OCI-LY7 (cell line): ENCODE results near the gene WWOX. TPM values are rescaled to one million over a fixed set of nuclear protein-coding genes. Genes with fewer than 3 reads are reported as not detected.

ENCODE experiments used
- BruUV-seq: library from RNA; stranded (reverse); fragments of 400-500 nt; replicated peaks from 2 replicates; lab custom pipeline; 2021; lab: Mats Ljungman, UMichigan
- CTCF ChIA-PET: fragments of 300-600 bp; sonication (Branson Sonifier 250); formaldehyde crosslinking; loops from one replicate; lab custom pipeline; 2022; ENCODE audit warnings: antibody characterized with exemption; ENCODE audit not compliant: unreplicated experiment; lab: Charles Lee
- POLR2A ChIA-PET: fragments of 300-600 bp; sonication (Branson Sonifier 250); formaldehyde crosslinking; loops from one replicate; lab custom pipeline; 2022; ENCODE audit warnings: antibody characterized with exemption; lab: Charles Lee
- DNase-seq: peaks from one replicate; pipeline ENCODE4 v3.0.0-alpha.2; 2015; ENCODE audit warnings: low spot score
- H2AFZ ChIP-seq: fragments of 200-600 bp; sonication (generic), shearing (Covaris generic); 2 replicates; pipeline ENCODE4 v1.6.1; 2014; ENCODE audit warnings: mild to moderate bottlenecking, antibody characterized with exemption, low read length, moderate library complexity
- H3K27ac ChIP-seq: fragments of 200-600 bp; sonication (generic); 2 replicates; pipeline ENCODE4 v1.5.1; 2014; ENCODE audit warnings: mixed run types, low read depth, mild to moderate bottlenecking, moderate library complexity, low read length, inconsistent platforms; ENCODE audit not compliant: poor library complexity, severe bottlenecking
- H3K36me3 ChIP-seq: fragments of 200-600 bp; sonication (generic); 2 replicates; pipeline ENCODE4 v1.6.1; 2014; ENCODE audit warnings: mild to moderate bottlenecking, antibody characterized with exemption, low read length, moderate library complexity, mixed read lengths; ENCODE audit not compliant: insufficient read depth
- H3K4me1 ChIP-seq: fragments of 200-600 bp; sonication (generic); 2 replicates; pipeline ENCODE4 v1.5.1; 2014; ENCODE audit warnings: mild to moderate bottlenecking, low read length; ENCODE audit not compliant: insufficient read depth, poor library complexity, severe bottlenecking
- H3K4me2 ChIP-seq: fragments of 200-600 bp; sonication (generic); 2 replicates; pipeline ENCODE4 v1.6.1; 2014; ENCODE audit warnings: mild to moderate bottlenecking, low read length
- H3K4me3 ChIP-seq: fragments of 200-600 bp; sonication (generic); 2 replicates; pipeline ENCODE4 v1.5.1; 2014; ENCODE audit warnings: mild to moderate bottlenecking, low read depth, low read length; ENCODE audit not compliant: poor library complexity, severe bottlenecking
- H3K79me2 ChIP-seq: fragments of 200-600 bp; sonication (generic); 2 replicates; pipeline ENCODE4 v1.6.1; 2016; ENCODE audit warnings: low read depth, mild to moderate bottlenecking, low read length, moderate library complexity, mixed read lengths; ENCODE audit not compliant: insufficient read depth
- H3K9me2 ChIP-seq: fragments of 200-600 bp; sonication (generic); 2 replicates; pipeline ENCODE4 v1.6.1; 2016; ENCODE audit warnings: mild to moderate bottlenecking, low read length, mixed read lengths; ENCODE audit not compliant: insufficient read depth
- H3K9me3 ChIP-seq: fragments of 200-600 bp; sonication (generic); 2 replicates; pipeline ENCODE4 v1.6.1; 2014; ENCODE audit warnings: mild to moderate bottlenecking, mixed run types, low read length, mixed read lengths
- H4K20me1 ChIP-seq: fragments of 200-600 bp; sonication (generic); 2 replicates; pipeline ENCODE4 v1.6.1; 2014; ENCODE audit warnings: mild to moderate bottlenecking, antibody characterized with exemption, low read length, moderate library complexity, mixed read lengths; ENCODE audit not compliant: insufficient read depth
- CTCF ChIP-seq: fragments of 200-600 bp; sonication (generic); conservative IDR thresholded peaks from 2 replicates; pipeline ENCODE4 v1.5.1; 2014; ENCODE audit warnings: mild to moderate bottlenecking, antibody characterized with exemption, low read length, moderate library complexity, mixed read lengths
- EZH2phosphoT487 ChIP-seq: fragments of 200-600 bp; sonication (generic); IDR thresholded peaks from 2 replicates; pipeline ENCODE4 v1.6.1; 2018; ENCODE audit warnings: low read depth, borderline replicate concordance, mild to moderate bottlenecking, mixed run types, antibody characterized with exemption, low read length, moderate library complexity, mixed read lengths
- intact Hi-C: fragments of 100-400 bp; cut with micrococcal nuclease; formaldehyde crosslinking; loops from one replicate; pipeline ENCODE4 v1.10.0; 2022; ENCODE audit not compliant: unreplicated experiment
- total RNA-seq, 2 experiments: library from RNA; depleted of rRNA in 1 of 2; stranded (reverse); fragments of >200 nt in 1 of 2; shearing (Covaris generic) in 1 of 2; gene quantifications; 2 replicates each; pipeline ENCODE4 v1.2.3, GENCODE V29; 2014 to 2022

Gene WWOX
- total RNA-seq, 2 experiments from 2014 or later: 40.2 to 47.6 TPM

GRCh38 chr16:78130950-78131349 is 31.5 kb downstream of the WWOX start:
- no TSS peak for BruUV-seq
- TF ChIP-seq CTCF (no peak), EZH2phosphoT487 (no peak)
- H3K36me3 ChIP-seq: no peaks in the 10 kb centered on the region; the same call in 1 of the 2 replicates
- no peak overlapping the region for H3K4me2 ChIP-seq
- intact Hi-C loops: no loop called here
- H3K4me1 ChIP-seq: no peaks in the 10 kb centered on the region
- ChIA-PET CTCF (interaction anchor here (1.0 kb wide), 1 partner anchor 12 kb away, joined by 3 read pairs; no protein-coding TSS in a partner anchor), POLR2A (no interaction called here)
- no peaks in the 10 kb centered on the region for H3K9me3 ChIP-seq
- no peak for DNase-seq
- no peak overlapping the region for H3K4me3 ChIP-seq
- no peak overlapping the region for H3K27ac ChIP-seq
- H4K20me1 ChIP-seq: no peaks in the 10 kb centered on the region
- no peak overlapping the region for H2AFZ ChIP-seq
- no peaks in the 10 kb centered on the region for H3K79me2 ChIP-seq
- no peaks in the 10 kb centered on the region for H3K9me2 ChIP-seq

- Histone ChIP-seq H3K4me2 (no peak overlapping the region), H4K20me1 (no peaks in the 10 kb centered on the region), H3K9me2 (no peaks in the 10 kb centered on the region), H3K27ac (no peak overlapping the region), H3K4me1 (peaks cover 16% of the 10 kb centered on the region), H3K79me2 (no peaks in the 10 kb centered on the region), H2AFZ (no peak overlapping the region), H3K9me3 (no peaks in the 10 kb centered on the region), H3K36me3 (no peaks in the 10 kb centered on the region; the same call in 1 of the 2 replicates), H3K4me3 (no peak overlapping the region)
- ChIA-PET POLR2A (interaction anchor here (0.6 to 0.7 kb wide), 2 partner anchors 10 to 1063 kb away, joined by 5 to 6 read pairs; no protein-coding TSS in a partner anchor), CTCF (no interaction called here)
- no TSS peak for BruUV-seq
- intact Hi-C loops: no loop called here
- no peak for TF ChIP-seq CTCF
- TF ChIP-seq EZH2phosphoT487: no peak
- no peak for DNase-seq
Observed at GRCh38 chr16:78133919-78134318, 34.5 kb downstream of the WWOX start.

GRCh38 chr16:78134944-78135619 is 35.6 kb downstream of the WWOX start:
- Histone ChIP-seq H3K4me1 (peaks cover 16% of the 10 kb centered on the region), H3K9me3 (no peaks in the 10 kb centered on the region), H3K79me2 (no peaks in the 10 kb centered on the region), H3K36me3 (no peaks in the 10 kb centered on the region; the same call in 1 of the 2 replicates), H4K20me1 (no peaks in the 10 kb centered on the region), H3K9me2 (no peaks in the 10 kb centered on the region), H3K27ac (no peak overlapping the region), H3K4me3 (no peak overlapping the region), H2AFZ (no peak overlapping the region), H3K4me2 (no peak overlapping the region)
- BruUV-seq: no TSS peak
- ChIA-PET CTCF (no interaction called here), POLR2A (interaction anchor here (0.7 to 1.4 kb wide), 2 partner anchors 10 to 1062 kb away, joined by 4 to 5 read pairs; no protein-coding TSS in a partner anchor)
- no peak for DNase-seq
- TF ChIP-seq CTCF (no peak), EZH2phosphoT487 (no peak)
- intact Hi-C loops: no loop called here
